PC-3 (cell line): Measurements from ENCODE around the gene MSI2.

Source experiments
- EZH2 ChIP-seq: fragments of 300-600 bp; sonication (generic); IDR thresholded peaks from one replicate; pipeline ENCODE4 v1.6.1; 2017; ENCODE audit warnings: antibody characterized with exemption, mild to moderate bottlenecking, low read length; ENCODE audit not compliant: unreplicated experiment
- EZH2phosphoT487 ChIP-seq: fragments of 300-600 bp; sonication (generic); IDR thresholded peaks from 2 replicates; pipeline ENCODE4 v1.6.1; 2018; ENCODE audit warnings: mild to moderate bottlenecking, antibody characterized with exemption, low read length, borderline replicate concordance
- TF ChIP-seq, protein P1 (sequence below): fragments of 300-600 bp; sonication (generic); conservative IDR thresholded peaks from 2 replicates; pipeline ENCODE4 v1.5.1; 2017; ENCODE audit warnings: antibody characterized with exemption, low read depth, mild to moderate bottlenecking, low read length

- TF ChIP-seq, protein P1, sequence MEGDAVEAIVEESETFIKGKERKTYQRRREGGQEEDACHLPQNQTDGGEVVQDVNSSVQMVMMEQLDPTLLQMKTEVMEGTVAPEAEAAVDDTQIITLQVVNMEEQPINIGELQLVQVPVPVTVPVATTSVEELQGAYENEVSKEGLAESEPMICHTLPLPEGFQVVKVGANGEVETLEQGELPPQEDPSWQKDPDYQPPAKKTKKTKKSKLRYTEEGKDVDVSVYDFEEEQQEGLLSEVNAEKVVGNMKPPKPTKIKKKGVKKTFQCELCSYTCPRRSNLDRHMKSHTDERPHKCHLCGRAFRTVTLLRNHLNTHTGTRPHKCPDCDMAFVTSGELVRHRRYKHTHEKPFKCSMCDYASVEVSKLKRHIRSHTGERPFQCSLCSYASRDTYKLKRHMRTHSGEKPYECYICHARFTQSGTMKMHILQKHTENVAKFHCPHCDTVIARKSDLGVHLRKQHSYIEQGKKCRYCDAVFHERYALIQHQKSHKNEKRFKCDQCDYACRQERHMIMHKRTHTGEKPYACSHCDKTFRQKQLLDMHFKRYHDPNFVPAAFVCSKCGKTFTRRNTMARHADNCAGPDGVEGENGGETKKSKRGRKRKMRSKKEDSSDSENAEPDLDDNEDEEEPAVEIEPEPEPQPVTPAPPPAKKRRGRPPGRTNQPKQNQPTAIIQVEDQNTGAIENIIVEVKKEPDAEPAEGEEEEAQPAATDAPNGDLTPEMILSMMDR: no peak
- TF ChIP-seq EZH2phosphoT487: no peak
- no peak for TF ChIP-seq EZH2
Observed at GRCh38 chr17:57259306-57259705, 3.0 kb downstream of the MSI2 start.
